K562 (cell line): ENCODE data around the gene UBE2C. TPM values are rescaled to one million over a fixed set of nuclear protein-coding genes. Genes with fewer than 3 reads are reported as not detected.

ENCODE experiments used
- ARID3A ChIP-seq: IDR thresholded peaks from 2 replicates; pipeline ENCODE4 v1.6.1; 2012; ENCODE audit warnings: low read depth, low read length, improper control_type of control experiment, borderline replicate concordance
- SFPQ ChIP-seq: fragments of 200-400 bp; formaldehyde crosslinking; IDR thresholded peaks from 2 replicates; pipeline ENCODE4 v1.6.1; 2017; ENCODE audit warnings: mild to moderate bottlenecking, low read depth, low read length, moderate library complexity
- SPI1 ChIP-seq: IDR thresholded peaks from 2 replicates; pipeline ENCODE4 v1.6.1; 2011; ENCODE audit warnings: low read depth, low read length, control low read depth, borderline replicate concordance
- TEAD4 ChIP-seq, 2 experiments: sonication (generic) in 1 of 2; formaldehyde crosslinking in 1 of 2; IDR thresholded peaks; 2 replicates each; pipeline versions ENCODE4 v1.6.1 to v1.8.0; 2012 to 2022; ENCODE audit warnings: borderline replicate concordance in 1 of 2, inconsistent platforms in 1 of 2, low read length in 1 of 2, mild to moderate bottlenecking in 1 of 2, missing genetic modification reagents in 1 of 2
- WHSC1 ChIP-seq: IDR thresholded peaks from one replicate; pipeline ENCODE4 v1.6.1; 2012; ENCODE audit warnings: low read length, control low read depth, inconsistent platforms
- ZNF175 ChIP-seq: fragments of 200-800 bp; sonication (Bioruptor generic); IDR thresholded peaks from 2 replicates; pipeline ENCODE4 v1.6.1; 2016; ENCODE audit warnings: low read depth, mild to moderate bottlenecking, missing genetic modification characterization, missing compliant biosample characterization
- polyA plus RNA-seq, 8 experiments: library from polyadenylated mRNA; depleted of rRNA in 4 of 8; stranded (reverse) in 5 of 8; unstranded in 3 of 8; fragments of >200 nt; fragmentation: Nextera tagmentation in 2 of 8; fragmentation: Illumina TruSeq in 1 of 8; extraction: Ambion mirVana in 2 of 8; extraction: Trizol in 1 of 8; gene quantifications; 2 replicates each; pipeline versions ENCODE4 v1.2.1 to v1.2.3, GENCODE V29; 2011 to 2014; ENCODE audit warnings: inconsistent platforms in 1 of 8, missing spikeins in 1 of 8
- total RNA-seq, 7 experiments: library from RNA; depleted of rRNA in 6 of 7; stranded (reverse); fragments of >200 nt in 6 of 7; fragmentation: Illumina TruSeq in 2 of 7; extraction: Trizol in 2 of 7; gene quantifications; 2 replicates each; pipeline versions ENCODE4 v1.2.1 to v1.2.3, GENCODE V29; 2011 to 2021; ENCODE audit warnings: low replicate concordance in 1 of 7

Gene UBE2C
- total and polyA plus RNA-seq, 9 of the 15 experiments (the other 6 are each of a cell fraction or from before 2014, with no cell fraction given), result 0.51 to 1.6 (median 0.69) TPM

- no peak for TF ChIP-seq ARID3A
- TF ChIP-seq ZNF175 (CRISPR knock-in tag), result no peak
- TF ChIP-seq SFPQ, result no peak
- no peak for TF ChIP-seq WHSC1
- TF ChIP-seq SPI1, result no peak
- no peak for TF ChIP-seq TEAD4 (IDR thresholded peaks at IDR 0.05; ENCODE audit: low read length)
- TF ChIP-seq TEAD4 (CRISPR knock-in tag; IDR thresholded peaks at IDR 0.05; ENCODE audit: borderline replicate concordance), result no peak
Measured at GRCh38 chr20:45841407-45842129, 29.1 kb downstream of the UBE2C start (continued).
